B cell (primary cell): ENCODE data around the gene EML3. TPM values are rescaled to one million over a fixed set of nuclear protein-coding genes. Genes with fewer than 3 reads are reported as not detected.

Experiments
- ATAC-seq: fragments of 200-7000 bp; cut with Tn5 transposase; one replicate; pipeline ENCODE4 v1.10.0; 2021; ENCODE audit warnings: low read depth, mild to moderate bottlenecking, moderate number of reproducible peaks, moderate library complexity
- CTCF ChIA-PET: fragments of 350-600 bp; sonication (Branson Sonifier 250); formaldehyde crosslinking; loops from one replicate; lab custom pipeline; 2021; ENCODE audit warnings: antibody characterized with exemption, inconsistent platforms; lab: Charles Lee
- POLR2A ChIA-PET: fragments of 350-600 bp; sonication (Branson Sonifier 250); formaldehyde crosslinking; loops from one replicate; lab custom pipeline; 2021; ENCODE audit warnings: antibody characterized with exemption; lab: Charles Lee
- DNase-seq: peaks from one replicate; pipeline ENCODE4 v3.0.0; 2013
- H2AFZ ChIP-seq: 2 replicates; pipeline ENCODE4 v1.6.1; 2012; ENCODE audit warnings: mild to moderate bottlenecking, low read depth, low read length; ENCODE audit not compliant: insufficient read depth, poor library complexity, severe bottlenecking
- H3K27ac ChIP-seq, 2 donors: 1 replicate in 1 of 2; 2 replicates in 1 of 2; pipeline ENCODE4 v1.5.1; 2012 to 2013; ENCODE audit warnings: low read length in 2 of 2, mild to moderate bottlenecking in 2 of 2, moderate library complexity in 1 of 2
- H3K27me3 ChIP-seq, 4 experiments: fragments of 200-600 bp in 1 of 4; sonication (generic) in 1 of 4; replicated peaks in 1 of 4; 1 replicate in 2 of 4; 2 replicates in 2 of 4; pipeline versions ENCODE4 v1.6.1 to v1.7.0; 2013 to 2016; ENCODE audit warnings: low read length in 3 of 4, mild to moderate bottlenecking in 2 of 4, mixed read lengths in 1 of 4, moderate library complexity in 1 of 4; ENCODE audit not compliant: insufficient read depth in 4 of 4, control insufficient read depth in 3 of 4; ENCODE audit errors: control extremely low read depth in 1 of 4
- H3K36me3 ChIP-seq, 2 experiments: replicated peaks in 1 of 2; 1 replicate in 1 of 2; 2 replicates in 1 of 2; pipeline versions ENCODE4 v1.6.1 to v1.7.1; 2013; ENCODE audit warnings: low read length in 1 of 2; ENCODE audit not compliant: insufficient read depth in 2 of 2, control insufficient read depth in 1 of 2; ENCODE audit errors: control extremely low read depth in 1 of 2, extremely low read depth in 1 of 2
- H3K4me1 ChIP-seq, 2 donors: fragments of 200-600 bp in 1 of 2; sonication (generic) in 1 of 2; 1 replicate in 1 of 2; 2 replicates in 1 of 2; pipeline versions ENCODE4 v1.5.1 to v1.6.1; 2013 to 2017; ENCODE audit warnings: low read length in 2 of 2; ENCODE audit not compliant: control insufficient read depth in 2 of 2, insufficient read depth in 2 of 2
- H3K4me2 ChIP-seq: replicated peaks from 2 replicates; pipeline ENCODE3; 2012; ENCODE audit warnings: mild to moderate bottlenecking, low read depth, low read length; ENCODE audit not compliant: poor library complexity, severe bottlenecking
- H3K4me3 ChIP-seq, 5 experiments: fragments of 200-600 bp in 1 of 5; sonication (generic) in 1 of 5; 1 replicate in 3 of 5; 2 replicates in 2 of 5; pipeline versions ENCODE4 v1.5.1 to v1.7.0; 2011 to 2016; ENCODE audit warnings: low read length in 4 of 5, mild to moderate bottlenecking in 4 of 5, low read depth in 2 of 5, control low read depth in 1 of 5, moderate library complexity in 1 of 5; ENCODE audit not compliant: insufficient read depth in 1 of 5; ENCODE audit errors: control extremely low read depth in 1 of 5, extremely low read depth in 1 of 5
- H3K79me2 ChIP-seq: fragments of 200-600 bp; sonication (generic); one replicate; pipeline ENCODE4 v1.6.0; 2016; ENCODE audit warnings: low read length; ENCODE audit not compliant: control insufficient read depth, insufficient read depth
- H3K9ac ChIP-seq: fragments of 200-600 bp; sonication (generic); 2 replicates; pipeline ENCODE4 v1.6.1; 2017; ENCODE audit warnings: mild to moderate bottlenecking, low read length, moderate library complexity
- H3K9me3 ChIP-seq, 3 donors: one replicate each; pipeline versions ENCODE4 v1.6.1 to v1.7.1; 2013; ENCODE audit warnings: low read length in 2 of 3; ENCODE audit not compliant: control insufficient read depth in 2 of 3, insufficient read depth in 1 of 3; ENCODE audit errors: control extremely low read depth in 1 of 3
- H4K20me1 ChIP-seq: 2 replicates; pipeline ENCODE4 v1.6.0; 2012; ENCODE audit warnings: mild to moderate bottlenecking, low read length; ENCODE audit not compliant: insufficient read depth, control insufficient read depth, poor library complexity, severe bottlenecking
- H3K27ac Mint-ChIP-seq: one replicate; pipeline ENCODE4 v1.8.0; 2021; ENCODE audit warnings: mixed read lengths
- H3K27me3 Mint-ChIP-seq: one replicate; pipeline ENCODE4 v1.8.0; 2021; ENCODE audit warnings: mixed read lengths
- H3K4me1 Mint-ChIP-seq: one replicate; pipeline ENCODE4 v1.8.0; 2021; ENCODE audit warnings: mixed read lengths
- H3K4me3 Mint-ChIP-seq: one replicate; pipeline ENCODE4 v1.8.0; 2021; ENCODE audit warnings: mixed read lengths
- H3K9me3 Mint-ChIP-seq: one replicate; pipeline ENCODE4 v1.8.0; 2022; ENCODE audit warnings: mixed read lengths; ENCODE audit not compliant: insufficient read depth
- EZH2 ChIP-seq: IDR thresholded peaks from 2 replicates; pipeline ENCODE4 v1.6.1; 2012; ENCODE audit warnings: borderline replicate concordance, low read depth, mild to moderate bottlenecking, moderate library complexity, low read length; ENCODE audit not compliant: insufficient read depth, poor library complexity, severe bottlenecking
- WGBS: methylation state at CpG from one replicate; pipeline ENCODE4 v1.1.5; 2013; ENCODE audit warnings: missing lambda C conversion rate; ENCODE audit not compliant: insufficient coverage; 5-methylcytosine and 5-hydroxymethylcytosine counted together
- intact Hi-C: fragments of 100-400 bp; cut with micrococcal nuclease; formaldehyde crosslinking; loops from one replicate; pipeline ENCODE4 v1.10.0; 2022
- polyA plus RNA-seq: library from polyadenylated mRNA; depleted of rRNA; stranded (reverse); fragments of >200 nt; gene quantifications from 2 replicates; pipeline ENCODE4 v1.2.3, GENCODE V29; 2012
- total RNA-seq, 2 donors: library from RNA; stranded (reverse); fragments of 120-200 nt in 1 of 2; gene quantifications; 1 replicate in 1 of 2; 2 replicates in 1 of 2; pipeline versions ENCODE4 v1.2.3 to v1.2.4, GENCODE V29; 2013 to 2022
- TF ChIP-seq, protein P1 (sequence below): fragments of 200-600 bp; IDR thresholded peaks from one replicate; pipeline ENCODE4 v1.8.0; 2022; ENCODE audit warnings: antibody characterized with exemption, mild to moderate bottlenecking

The EML3 gene
- total and polyA plus RNA-seq, 2 donors (not counting 1 experiment from before 2014, with no cell fraction given): 127 to 128 TPM

DNA sequence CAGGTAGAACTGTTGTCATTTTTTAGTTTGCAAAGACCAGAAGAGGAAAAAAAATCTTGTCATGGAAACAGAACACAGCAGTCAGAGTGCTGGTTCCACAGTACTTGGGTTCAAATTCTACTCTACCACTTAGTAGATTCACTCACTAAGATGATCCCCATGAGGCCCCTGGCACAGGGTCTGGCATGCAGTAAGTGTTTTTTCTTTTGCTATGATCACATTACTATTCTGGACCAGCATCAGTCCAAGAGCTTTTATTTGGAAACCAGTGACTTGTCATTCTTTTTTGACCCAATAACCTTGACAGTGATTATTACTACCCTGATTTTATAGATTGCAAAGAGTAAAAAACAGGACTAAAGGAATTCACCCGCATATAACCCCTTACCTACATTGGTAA is 43.0 kb downstream of the EML3 start:
- H3K4me3 ChIP-seq: no peak overlapping the region
- H2AFZ ChIP-seq: no peak overlapping the region
- Mint-ChIP-seq H3K27ac (no peak overlapping the region), H3K4me1 (peaks cover 50% of the 10 kb centered on the region), H3K27me3 (no peaks in the 10 kb centered on the region), H3K9me3 (no peaks in the 10 kb centered on the region), H3K4me3 (no peak overlapping the region)
- no CpG with 5 or more reads among the region's 1 CpG for WGBS
- H3K79me2 ChIP-seq: peaks cover 23% of the 10 kb centered on the region
- POLR2A ChIA-PET: interaction anchor here (1.4 kb wide), 1 partner anchor 14 kb away, joined by 4 read pairs; no protein-coding TSS in a partner anchor
- peaks cover 15% of the 10 kb centered on the region for H4K20me1 ChIP-seq
- H3K9me3 ChIP-seq: peaks cover 0 to 3% (median 0%) of the 10 kb centered on the region in 3 donors
- H3K36me3 ChIP-seq: peaks cover 15 to 64% of the 10 kb centered on the region in 2 experiments
- no peak overlapping the region for H3K4me2 ChIP-seq
- intact Hi-C loops: loop anchor here (5.0 kb wide), 1 partner anchor 138 kb away; the partner anchor contains the start of genes BSCL2 and GNG3
- no peaks in the 10 kb centered on the region for H3K27me3 ChIP-seq
- CTCF ChIA-PET: interaction anchor here (0.6 to 6.1 kb wide), 9 partner anchors 9 to 292 kb away, joined by 3 to 33 read pairs (median 3); partner anchors contain the start of genes HNRNPUL2 and TUT1
- TF ChIP-seq, protein P1, sequence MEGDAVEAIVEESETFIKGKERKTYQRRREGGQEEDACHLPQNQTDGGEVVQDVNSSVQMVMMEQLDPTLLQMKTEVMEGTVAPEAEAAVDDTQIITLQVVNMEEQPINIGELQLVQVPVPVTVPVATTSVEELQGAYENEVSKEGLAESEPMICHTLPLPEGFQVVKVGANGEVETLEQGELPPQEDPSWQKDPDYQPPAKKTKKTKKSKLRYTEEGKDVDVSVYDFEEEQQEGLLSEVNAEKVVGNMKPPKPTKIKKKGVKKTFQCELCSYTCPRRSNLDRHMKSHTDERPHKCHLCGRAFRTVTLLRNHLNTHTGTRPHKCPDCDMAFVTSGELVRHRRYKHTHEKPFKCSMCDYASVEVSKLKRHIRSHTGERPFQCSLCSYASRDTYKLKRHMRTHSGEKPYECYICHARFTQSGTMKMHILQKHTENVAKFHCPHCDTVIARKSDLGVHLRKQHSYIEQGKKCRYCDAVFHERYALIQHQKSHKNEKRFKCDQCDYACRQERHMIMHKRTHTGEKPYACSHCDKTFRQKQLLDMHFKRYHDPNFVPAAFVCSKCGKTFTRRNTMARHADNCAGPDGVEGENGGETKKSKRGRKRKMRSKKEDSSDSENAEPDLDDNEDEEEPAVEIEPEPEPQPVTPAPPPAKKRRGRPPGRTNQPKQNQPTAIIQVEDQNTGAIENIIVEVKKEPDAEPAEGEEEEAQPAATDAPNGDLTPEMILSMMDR: no peak
- TF ChIP-seq EZH2: no peak
- H3K4me1 ChIP-seq: peaks cover 9 to 17% of the 10 kb centered on the region in 2 donors
- H3K27ac ChIP-seq: peak overlapping the region in 1 of 2 donors; percentile 23
- H3K9ac ChIP-seq: no peak overlapping the region
- ATAC-seq: no peak
- DNase-seq: no peak

DNA sequence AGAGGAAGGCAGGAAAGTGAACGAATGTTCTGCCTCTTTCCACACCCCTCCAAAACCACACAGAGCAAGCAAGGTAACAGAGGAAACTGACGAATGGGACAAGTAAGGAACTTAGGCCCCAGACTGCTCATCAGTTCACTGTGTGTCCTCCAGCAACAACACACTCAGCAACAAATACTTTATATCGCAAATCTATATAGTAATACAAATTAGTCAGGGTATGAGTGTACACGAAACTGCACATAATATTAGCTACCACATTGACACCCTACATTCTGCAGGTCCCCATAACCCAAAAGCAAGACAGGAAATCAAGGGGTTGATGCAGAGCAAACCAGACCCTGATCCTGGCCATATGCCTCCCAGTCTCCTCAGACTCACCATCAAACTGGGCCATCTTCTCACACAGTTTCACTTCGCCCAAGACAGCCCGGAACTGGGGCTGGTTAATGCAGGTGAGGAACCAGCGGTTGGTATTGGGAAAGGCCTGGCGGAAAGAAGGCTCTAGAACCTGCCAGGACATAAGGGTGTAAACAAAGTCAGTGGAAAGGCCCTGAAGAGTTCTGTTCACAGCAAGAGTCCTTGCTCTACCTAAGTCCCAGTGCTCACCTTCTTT is 45.4 kb downstream of the EML3 start:
- no peak overlapping the region for H3K27ac ChIP-seq
- H3K9ac ChIP-seq: no peak overlapping the region
- no peaks in the 10 kb centered on the region for H3K9me3 Mint-ChIP-seq
- no peak overlapping the region for H3K27ac Mint-ChIP-seq
- H3K4me3 ChIP-seq: no peak overlapping the region
- ChIA-PET POLR2A (interaction anchor here (0.6 to 0.7 kb wide), 2 partner anchors 77 to 195 kb away, joined by 3 to 5 read pairs; no protein-coding TSS in a partner anchor), CTCF (interaction anchor here (0.7 to 1.3 kb wide), 3 partner anchors 9 to 172 kb away, joined by 3 to 5 read pairs (median 3); no protein-coding TSS in a partner anchor)
- H3K36me3 ChIP-seq: peaks cover 18 to 74% of the 10 kb centered on the region in 2 experiments
- no peaks in the 10 kb centered on the region for H3K27me3 ChIP-seq
- intact Hi-C loops: no loop called here
- peaks cover 20% of the 10 kb centered on the region for H4K20me1 ChIP-seq
- H2AFZ ChIP-seq: no peak overlapping the region
- ATAC-seq (no peak), DNase-seq (no peak)
- no peaks in the 10 kb centered on the region for H3K9me3 ChIP-seq
- H3K4me3 Mint-ChIP-seq: no peak overlapping the region
- no peaks in the 10 kb centered on the region for H3K27me3 Mint-ChIP-seq
- no peak overlapping the region for H3K4me2 ChIP-seq
- H3K4me1 ChIP-seq: peaks cover 0 to under 1% of the 10 kb centered on the region in 2 donors
- TF ChIP-seq, protein P1: no peak
- no peak for TF ChIP-seq EZH2
- peaks cover 28% of the 10 kb centered on the region for H3K4me1 Mint-ChIP-seq
- WGBS: 91% methylated on average over 4 of the region's 8 CpGs
- H3K79me2 ChIP-seq: peaks cover 21% of the 10 kb centered on the region
